Hypothalamus (tissue), 51 donors: Measurements from ENCODE around the gene DUSP22.
"Not testable (repeated sequence)": the region's sequence is repeated elsewhere in the genome, so short reads cannot be mapped to it uniquely, and the experiment has no call there.

Source experiments
- DNase-seq, 51 donors: peaks; one replicate each; lab custom pipeline; 2025; lab: John Stamatoyannopoulos, UW

DUSP22 gene

GRCh38 chr6:361411-362132 is 69.3 kb downstream of the DUSP22 start:
- DNase-seq, result no peak

GRCh38 chr6:362231-362923 is 70.1 kb downstream of the DUSP22 start:
- DNase-seq, result no peak

GRCh38 chr6:362924-363249 is 70.6 kb downstream of the DUSP22 start:
- no peak for DNase-seq

GRCh38 chr6:363291-363690 is 71.0 kb downstream of the DUSP22 start:
- DNase-seq, result no peak

- DNase-seq, result no peak
These were observed 71.6 kb downstream of the DUSP22 start for GRCh38 chr6:363909-364308.

GRCh38 chr6:364609-365540 is 72.6 kb downstream of the DUSP22 start:
- no peak for DNase-seq

GRCh38 chr6:365835-366234 is 73.5 kb downstream of the DUSP22 start:
- DNase-seq, result no peak

GRCh38 chr6:366389-367297 is 74.4 kb downstream of the DUSP22 start:
- no peak for DNase-seq

- no peak for DNase-seq
These were observed 75.1 kb downstream of the DUSP22 start for GRCh38 chr6:367298-367794.

GRCh38 chr6:367891-368630 is 75.8 kb downstream of the DUSP22 start:
- DNase-seq, result no peak

- DNase-seq, result no peak
These were observed 77.5 kb downstream of the DUSP22 start for GRCh38 chr6:369559-370431.

- DNase-seq, result no peak
These were observed 78.3 kb downstream of the DUSP22 start for GRCh38 chr6:370555-370954.

GRCh38 chr6:371851-372250 is 79.6 kb downstream of the DUSP22 start:
- DNase-seq, result not testable (repeated sequence)

- DNase-seq, result no peak
These were observed 80.1 kb downstream of the DUSP22 start for GRCh38 chr6:372336-372911.

- DNase-seq, result no peak
These were observed 80.7 kb downstream of the DUSP22 start for GRCh38 chr6:373031-373430.

GRCh38 chr6:373773-374724 is 81.8 kb downstream of the DUSP22 start:
- no peak for DNase-seq

- no peak for DNase-seq
These were observed 82.7 kb downstream of the DUSP22 start for GRCh38 chr6:374956-375355.
